NT2/D1 (cell line): ENCODE data around the gene FGFBP1.

Source experiments
- DNase-seq: peaks from one replicate; pipeline ENCODE4 v3.0.0-alpha.2; 2011; ENCODE audit warnings: low read depth, low spot score
- H3K27me3 ChIP-seq: 2 replicates; pipeline ENCODE4 v1.6.0; 2011; ENCODE audit warnings: mild to moderate bottlenecking; ENCODE audit not compliant: insufficient read length, insufficient read depth
- H3K36me3 ChIP-seq: 2 replicates; pipeline ENCODE4 v1.6.1; 2011; ENCODE audit warnings: mild to moderate bottlenecking, low read length, mixed read lengths; ENCODE audit not compliant: insufficient read depth, insufficient read length
- H3K4me1 ChIP-seq: 2 replicates; pipeline ENCODE4 v1.5.1; 2011; ENCODE audit not compliant: insufficient read depth, insufficient read length
- H3K4me3 ChIP-seq: 2 replicates; pipeline ENCODE4 v1.5.1; 2011; ENCODE audit warnings: low read depth; ENCODE audit not compliant: insufficient read length
- H3K9ac ChIP-seq: 2 replicates; pipeline ENCODE4 v1.6.0; 2011; ENCODE audit warnings: low read depth; ENCODE audit not compliant: insufficient read length
- H3K9me3 ChIP-seq: 2 replicates; pipeline ENCODE4 v1.5.1; 2011; ENCODE audit warnings: mild to moderate bottlenecking, low read length; ENCODE audit not compliant: insufficient read depth
- SUZ12 ChIP-seq: IDR thresholded peaks from 2 replicates; pipeline ENCODE4 v1.6.1; 2011; ENCODE audit not compliant: insufficient read length, insufficient read depth; ENCODE audit errors: extremely low read depth
- YY1 ChIP-seq: IDR thresholded peaks from 2 replicates; pipeline ENCODE4 v1.6.1; 2011; ENCODE audit not compliant: insufficient read length, insufficient read depth
- ZNF274 ChIP-seq: IDR thresholded peaks from 2 replicates; pipeline ENCODE4 v1.6.1; 2011; ENCODE audit warnings: mild to moderate bottlenecking, low read depth, low read length

The FGFBP1 gene

DNA sequence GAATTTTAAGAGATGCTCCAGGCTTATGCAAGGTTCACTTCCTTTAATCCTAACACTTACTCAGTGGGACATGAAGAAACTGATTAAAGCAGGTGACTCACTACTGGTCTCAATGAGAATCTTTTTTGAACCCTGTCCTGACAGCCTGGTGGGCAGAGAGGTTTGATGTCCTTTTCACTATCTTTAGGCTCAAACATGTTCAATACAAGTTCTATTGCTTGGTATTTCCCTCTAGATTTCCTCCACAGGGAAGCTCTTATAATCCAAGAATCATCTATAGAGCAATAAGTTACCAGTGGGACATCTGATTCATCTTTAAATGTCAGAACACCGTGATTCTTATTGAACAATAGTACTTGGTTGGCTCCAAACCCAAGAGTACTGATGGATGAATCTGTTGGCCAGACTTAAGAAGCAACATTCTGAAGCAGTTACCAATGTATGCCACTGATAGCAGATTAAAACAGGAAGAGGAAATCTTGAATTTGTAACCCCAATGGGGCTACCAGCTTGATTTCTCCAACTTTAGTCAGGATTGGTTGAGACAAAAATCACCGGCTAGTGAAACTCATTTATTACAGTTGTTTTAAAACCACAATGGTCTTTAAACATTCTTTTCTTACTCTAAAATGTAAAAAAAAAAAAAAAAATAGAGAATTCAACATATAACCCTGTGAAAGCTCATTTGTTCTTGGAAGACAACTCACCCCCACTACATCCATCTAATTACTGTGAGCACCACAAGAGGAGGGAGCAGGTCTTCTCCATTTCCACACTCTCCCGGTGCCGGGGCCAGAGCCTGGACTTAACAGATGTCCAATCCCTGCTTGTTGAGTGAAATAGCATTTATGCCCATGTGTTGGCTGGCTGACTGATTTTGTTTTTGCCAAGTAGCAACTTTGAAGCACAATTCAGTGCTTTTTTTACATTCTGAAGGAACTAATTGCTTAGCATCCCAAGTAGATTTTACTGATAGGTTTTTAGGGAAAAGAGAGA lies 43.3 kb downstream of the FGFBP1 start:
- Histone ChIP-seq H3K4me3 (no peak overlapping the region), H3K9ac (no peak overlapping the region), H3K36me3 (no peaks in the 10 kb centered on the region), H3K9me3 (no peaks in the 10 kb centered on the region), H3K27me3 (no peaks in the 10 kb centered on the region), H3K4me1 (no peaks in the 10 kb centered on the region)
- DNase-seq, result no peak
- TF ChIP-seq SUZ12 (no peak), ZNF274 (no peak), YY1 (no peak)

DNA sequence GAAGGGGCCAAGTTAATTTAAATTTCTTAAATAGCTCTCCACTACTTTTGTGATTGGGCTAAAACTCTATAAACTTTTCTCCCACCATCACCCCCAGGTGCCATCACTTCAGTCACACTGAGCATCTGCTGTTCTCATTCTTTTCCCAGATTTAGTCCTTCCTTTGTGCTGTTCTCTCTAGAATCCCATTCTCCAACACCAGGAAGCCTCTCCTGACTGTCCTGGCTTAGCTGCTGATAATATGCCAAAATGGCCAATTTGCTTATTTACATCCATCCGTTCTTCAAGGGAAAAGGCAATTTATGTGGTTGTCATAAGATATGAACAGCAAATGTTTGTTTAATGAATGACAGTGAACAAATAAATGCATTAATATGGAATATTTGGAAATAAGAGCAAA lies 44.1 kb downstream of the FGFBP1 start:
- no peak for TF ChIP-seq ZNF274
- Histone ChIP-seq H3K27me3 (no peaks in the 10 kb centered on the region), H3K4me1 (no peaks in the 10 kb centered on the region), H3K9ac (no peak overlapping the region), H3K4me3 (no peak overlapping the region), H3K9me3 (no peaks in the 10 kb centered on the region), H3K36me3 (no peaks in the 10 kb centered on the region)
- DNase-seq, result no peak

DNA sequence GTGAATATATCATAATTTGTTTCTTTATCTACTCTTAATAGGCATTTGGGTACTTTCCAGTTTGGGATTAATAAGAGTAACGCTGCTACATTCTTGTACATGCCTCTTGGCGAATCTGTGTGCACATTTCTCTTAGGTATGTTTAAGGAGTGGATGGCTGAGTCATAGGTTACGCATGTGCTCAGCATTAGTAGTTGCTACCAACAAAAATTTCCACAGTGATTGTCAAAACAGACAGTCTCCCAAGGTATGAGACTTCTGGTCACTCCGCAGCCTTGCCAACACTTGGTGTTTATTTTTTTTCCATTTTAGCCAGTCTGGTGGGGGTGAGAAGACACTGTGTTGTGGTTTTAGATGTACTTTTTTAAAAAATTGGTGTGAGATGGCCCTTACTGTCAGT lies 44.6 kb downstream of the FGFBP1 start:
- Histone ChIP-seq H3K9me3 (no peaks in the 10 kb centered on the region), H3K36me3 (no peaks in the 10 kb centered on the region), H3K9ac (no peak overlapping the region), H3K4me3 (no peak overlapping the region), H3K4me1 (no peaks in the 10 kb centered on the region), H3K27me3 (no peaks in the 10 kb centered on the region)
- TF ChIP-seq YY1 (no peak), SUZ12 (no peak), ZNF274 (no peak)
- DNase-seq, result no peak

DNA sequence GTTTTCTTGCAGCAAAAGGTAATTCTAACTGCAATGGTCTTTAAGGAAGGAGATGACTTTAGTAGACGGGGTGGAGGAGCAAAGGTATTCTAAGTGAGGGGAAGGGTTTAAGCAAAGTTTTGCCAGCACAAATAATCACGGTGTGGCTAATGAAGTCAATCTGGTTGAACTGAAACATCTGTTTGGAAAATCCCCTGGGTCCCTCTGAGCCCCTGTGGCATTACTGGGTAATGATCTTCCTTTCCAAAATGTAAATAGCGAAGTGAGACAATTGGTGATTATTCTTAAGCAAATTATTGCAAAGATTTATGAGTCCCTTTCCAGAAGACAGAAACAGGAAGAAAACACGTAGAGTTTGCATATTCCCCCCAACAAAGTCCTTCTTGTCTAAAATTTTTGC lies 47.2 kb downstream of the FGFBP1 start:
- no peaks in the 10 kb centered on the region for H3K4me1 ChIP-seq
- no peaks in the 10 kb centered on the region for H3K9me3 ChIP-seq
- no peak overlapping the region for H3K4me3 ChIP-seq
- no peaks in the 10 kb centered on the region for H3K27me3 ChIP-seq
- H3K36me3 ChIP-seq, result no peaks in the 10 kb centered on the region
- TF ChIP-seq ZNF274, result no peak
- TF ChIP-seq SUZ12, result no peak
- TF ChIP-seq YY1, result no peak
- DNase-seq, result no peak
- H3K9ac ChIP-seq, result no peak overlapping the region

DNA sequence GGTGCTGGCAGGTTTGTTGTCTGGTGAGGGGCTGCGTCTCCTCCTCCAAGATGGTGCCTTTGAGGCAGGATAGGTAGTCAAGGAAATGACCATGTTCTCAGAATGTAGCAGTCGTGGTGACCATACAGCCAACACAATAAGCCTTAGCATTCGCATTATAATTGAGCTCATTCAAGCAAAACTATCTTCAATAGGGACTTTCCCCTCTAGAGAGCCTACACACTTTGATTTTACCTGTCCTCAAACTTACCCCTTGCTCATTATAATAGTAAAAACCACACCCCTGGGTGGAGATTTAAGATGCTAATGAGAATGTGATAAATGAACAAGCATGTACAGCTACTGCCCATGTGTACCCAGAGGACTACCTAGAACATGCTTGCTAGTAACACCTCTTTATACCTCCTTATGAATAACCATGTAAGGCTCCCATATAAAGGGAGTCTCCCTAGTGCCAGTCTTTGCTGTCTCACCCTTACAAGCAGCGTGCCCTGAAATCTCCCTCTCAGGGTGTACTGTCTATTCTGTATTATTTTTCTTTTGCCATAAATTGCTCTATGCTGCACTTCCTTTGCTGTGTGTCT lies 48.2 kb downstream of the FGFBP1 start:
- H3K4me1 ChIP-seq, result no peaks in the 10 kb centered on the region
- no peak for DNase-seq
- H3K9me3 ChIP-seq, result no peaks in the 10 kb centered on the region
- no peak for TF ChIP-seq SUZ12
- no peak for TF ChIP-seq ZNF274
- TF ChIP-seq YY1, result no peak
- H3K4me3 ChIP-seq, result no peak overlapping the region
- no peaks in the 10 kb centered on the region for H3K36me3 ChIP-seq
- H3K9ac ChIP-seq, result no peak overlapping the region
- H3K27me3 ChIP-seq, result no peaks in the 10 kb centered on the region

DNA sequence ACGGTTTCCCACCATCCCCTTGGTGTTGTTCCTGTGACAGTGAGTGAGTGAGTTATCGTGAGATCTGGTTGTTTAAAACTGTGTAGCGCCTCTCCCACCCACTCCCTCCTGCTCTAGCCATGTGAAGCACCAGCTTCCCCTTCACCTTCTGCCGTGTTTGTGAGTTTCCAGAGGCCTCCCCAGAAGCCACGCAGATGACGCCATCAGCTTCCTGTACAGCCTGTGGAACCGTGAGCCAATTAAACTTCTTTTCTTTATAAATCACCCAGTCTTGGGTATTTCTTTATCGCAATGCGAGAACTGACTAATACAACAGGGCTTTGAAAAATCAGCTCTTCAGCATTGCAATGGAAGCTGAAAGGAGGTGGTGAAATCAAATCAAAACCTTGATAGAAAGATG lies 50.0 kb downstream of the FGFBP1 start:
- Histone ChIP-seq H3K36me3 (no peaks in the 10 kb centered on the region), H3K27me3 (no peaks in the 10 kb centered on the region), H3K9me3 (no peaks in the 10 kb centered on the region), H3K4me1 (no peaks in the 10 kb centered on the region), H3K4me3 (no peak overlapping the region), H3K9ac (no peak overlapping the region)
- TF ChIP-seq YY1, result no peak
- TF ChIP-seq ZNF274, result no peak
- DNase-seq, result no peak
